T-helper 1 cell treated with Interleukin-12 subunit alpha and Interleukin-12 subunit beta and Interleukin-4 antibody, amounts not matched to agents 30 μg/mL and 1 μg/mL, for 36 hours (primary cell): ENCODE results near the gene SPO11.

Experiments used
- H3K27ac Mint-ChIP-seq: one replicate; pipeline ENCODE4 v1.8.0; 2021; ENCODE audit warnings: mild to moderate bottlenecking, mixed read lengths
- H3K27me3 Mint-ChIP-seq: one replicate; pipeline ENCODE4 v1.8.0; 2021; ENCODE audit warnings: low read depth, mixed read lengths
- H3K36me3 Mint-ChIP-seq: one replicate; pipeline ENCODE4 v1.8.0; 2021; ENCODE audit warnings: low read depth, mixed read lengths
- H3K4me1 Mint-ChIP-seq: one replicate; pipeline ENCODE4 v1.8.0; 2021; ENCODE audit warnings: low read depth, mixed read lengths
- H3K4me3 Mint-ChIP-seq: one replicate; pipeline ENCODE4 v1.8.0; 2021; ENCODE audit warnings: mild to moderate bottlenecking, moderate library complexity, mixed read lengths
- H3K9me3 Mint-ChIP-seq: one replicate; pipeline ENCODE4 v1.8.0; 2021; ENCODE audit warnings: mixed read lengths

Gene SPO11

GRCh38 chr20:57294550-57294949 is 35.1 kb upstream of the SPO11 start:
- Mint-ChIP-seq H3K4me1 (no peaks in the 10 kb centered on the region), H3K9me3 (no peaks in the 10 kb centered on the region), H3K4me3 (no peak overlapping the region), H3K36me3 (no peaks in the 10 kb centered on the region), H3K27me3 (peaks cover 21% of the 10 kb centered on the region), H3K27ac (no peak overlapping the region)

- Mint-ChIP-seq H3K9me3 (no peaks in the 10 kb centered on the region), H3K4me1 (no peaks in the 10 kb centered on the region), H3K27ac (no peak overlapping the region), H3K36me3 (no peaks in the 10 kb centered on the region), H3K27me3 (peaks cover 6% of the 10 kb centered on the region), H3K4me3 (no peak overlapping the region)
These were observed 31.1 kb upstream of the SPO11 start for GRCh38 chr20:57298457-57298856.

- Mint-ChIP-seq H3K27ac (no peak overlapping the region), H3K27me3 (peaks cover 3% of the 10 kb centered on the region), H3K4me3 (no peak overlapping the region), H3K4me1 (no peaks in the 10 kb centered on the region), H3K9me3 (no peaks in the 10 kb centered on the region), H3K36me3 (no peaks in the 10 kb centered on the region)
These were observed 28.6 kb upstream of the SPO11 start for GRCh38 chr20:57301026-57301425.

- Mint-ChIP-seq H3K27ac (no peak overlapping the region), H3K36me3 (no peaks in the 10 kb centered on the region), H3K4me3 (no peak overlapping the region), H3K9me3 (no peaks in the 10 kb centered on the region), H3K4me1 (no peaks in the 10 kb centered on the region), H3K27me3 (no peaks in the 10 kb centered on the region)
These were observed 22.9 kb upstream of the SPO11 start for GRCh38 chr20:57306747-57307146.

- Mint-ChIP-seq H3K4me1 (no peaks in the 10 kb centered on the region), H3K4me3 (no peak overlapping the region), H3K9me3 (no peaks in the 10 kb centered on the region), H3K27ac (no peak overlapping the region), H3K36me3 (no peaks in the 10 kb centered on the region), H3K27me3 (no peaks in the 10 kb centered on the region)
These were observed 20.9 kb upstream of the SPO11 start for GRCh38 chr20:57308451-57309271.

- Mint-ChIP-seq H3K27ac (no peak overlapping the region), H3K9me3 (no peaks in the 10 kb centered on the region), H3K4me3 (no peak overlapping the region), H3K27me3 (no peaks in the 10 kb centered on the region), H3K4me1 (no peaks in the 10 kb centered on the region), H3K36me3 (no peaks in the 10 kb centered on the region)
These were observed 20.0 kb upstream of the SPO11 start for GRCh38 chr20:57309544-57310115.

- no peak overlapping the region for H3K27ac Mint-ChIP-seq
- H3K4me1 Mint-ChIP-seq, result no peaks in the 10 kb centered on the region
- no peak overlapping the region for H3K4me3 Mint-ChIP-seq
- H3K27me3 Mint-ChIP-seq, result no peaks in the 10 kb centered on the region
- no peaks in the 10 kb centered on the region for H3K9me3 Mint-ChIP-seq
- no peaks in the 10 kb centered on the region for H3K36me3 Mint-ChIP-seq
These were observed 18.6 kb upstream of the SPO11 start for GRCh38 chr20:57310821-57311514.

- Mint-ChIP-seq H3K36me3 (no peaks in the 10 kb centered on the region), H3K27ac (no peak overlapping the region), H3K4me1 (no peaks in the 10 kb centered on the region), H3K9me3 (no peaks in the 10 kb centered on the region), H3K27me3 (no peaks in the 10 kb centered on the region), H3K4me3 (no peak overlapping the region)
These were observed 17.5 kb upstream of the SPO11 start for GRCh38 chr20:57312138-57312537.

GRCh38 chr20:57313230-57313629 is 16.4 kb upstream of the SPO11 start:
- Mint-ChIP-seq H3K36me3 (no peaks in the 10 kb centered on the region), H3K9me3 (no peaks in the 10 kb centered on the region), H3K27me3 (no peaks in the 10 kb centered on the region), H3K27ac (no peak overlapping the region), H3K4me3 (no peak overlapping the region), H3K4me1 (no peaks in the 10 kb centered on the region)

- H3K9me3 Mint-ChIP-seq, result no peaks in the 10 kb centered on the region
- no peak overlapping the region for H3K4me3 Mint-ChIP-seq
- H3K4me1 Mint-ChIP-seq, result no peaks in the 10 kb centered on the region
- H3K27me3 Mint-ChIP-seq, result peaks cover 5% of the 10 kb centered on the region
- no peak overlapping the region for H3K27ac Mint-ChIP-seq
- H3K36me3 Mint-ChIP-seq, result no peaks in the 10 kb centered on the region
These were observed 15.7 kb upstream of the SPO11 start for GRCh38 chr20:57313951-57314350.

- Mint-ChIP-seq H3K27me3 (peaks cover 13% of the 10 kb centered on the region), H3K36me3 (no peaks in the 10 kb centered on the region), H3K4me3 (no peak overlapping the region), H3K27ac (no peak overlapping the region), H3K9me3 (no peaks in the 10 kb centered on the region), H3K4me1 (no peaks in the 10 kb centered on the region)
These were observed 14.3 kb upstream of the SPO11 start for GRCh38 chr20:57315083-57315975.

- peaks cover 15% of the 10 kb centered on the region for H3K27me3 Mint-ChIP-seq
- no peak overlapping the region for H3K27ac Mint-ChIP-seq
- H3K9me3 Mint-ChIP-seq, result no peaks in the 10 kb centered on the region
- no peaks in the 10 kb centered on the region for H3K4me1 Mint-ChIP-seq
- no peak overlapping the region for H3K4me3 Mint-ChIP-seq
- H3K36me3 Mint-ChIP-seq, result no peaks in the 10 kb centered on the region
These were observed 13.6 kb upstream of the SPO11 start for GRCh38 chr20:57315976-57316480.

- Mint-ChIP-seq H3K4me1 (no peaks in the 10 kb centered on the region), H3K27me3 (peaks cover 22% of the 10 kb centered on the region)
These were observed 12.8 kb upstream of the SPO11 start for GRCh38 chr20:57316795-57317201.

GRCh38 chr20:57317316-57317788 is 12.3 kb upstream of the SPO11 start:
- H3K4me1 Mint-ChIP-seq, result no peaks in the 10 kb centered on the region
- H3K4me3 Mint-ChIP-seq, result no peak overlapping the region
- no peaks in the 10 kb centered on the region for H3K36me3 Mint-ChIP-seq
- peaks cover 27% of the 10 kb centered on the region for H3K27me3 Mint-ChIP-seq
- H3K9me3 Mint-ChIP-seq, result no peaks in the 10 kb centered on the region
- no peak overlapping the region for H3K27ac Mint-ChIP-seq

More at GRCh38 chr20:57316795-57317201, 12.8 kb upstream of the SPO11 start:
- Mint-ChIP-seq H3K9me3 (no peaks in the 10 kb centered on the region), H3K27ac (no peak overlapping the region), H3K4me3 (no peak overlapping the region), H3K36me3 (no peaks in the 10 kb centered on the region)
